Pancreas (tissue), 10 donors: Measurements from ENCODE around the gene ABCD2. TPM values are rescaled to one million over a fixed set of nuclear protein-coding genes. Genes with fewer than 3 reads are reported as not detected.
"Not testable (repeated sequence)": the region's sequence is repeated elsewhere in the genome, so short reads cannot be mapped to it uniquely, and the experiment has no call there.

Experiments used
- ATAC-seq, 4 donors: fragments of 200-7000 bp; cut with Tn5 transposase; one replicate each; pipeline versions ENCODE4 v1.8.0 to v1.9.1; 2020; ENCODE audit warnings: mild to moderate bottlenecking in 4 of 4, moderate library complexity in 4 of 4
- DNase-seq, 6 donors: peaks; one replicate each; pipeline ENCODE4 v3.0.0-alpha.2; 2020
- FAIRE-seq: peaks from 2 replicates; lab custom pipeline; 2012; peaks lifted over from hg19 to GRCh38; lab: Jason Lieb, UNC
- H3K27ac ChIP-seq, 4 donors: fragments of 200-600 bp; sonication (generic); 1 replicate in 3 of 4; 2 replicates in 1 of 4; pipeline versions ENCODE4 v1.5.0 to v1.8.0; 2020
- H3K27me3 ChIP-seq, 4 donors: fragments of 200-600 bp; one replicate each; pipeline ENCODE4 v1.8.0; 2021
- H3K36me3 ChIP-seq, 3 donors: fragments of 200-600 bp; sonication (generic) in 1 of 3; one replicate each; pipeline versions ENCODE4 v1.5.0 to v1.8.0; 2020 to 2021
- H3K4me1 ChIP-seq, 3 donors: fragments of 200-600 bp; one replicate each; pipeline ENCODE4 v1.8.0; 2021
- H3K4me3 ChIP-seq, 4 donors: fragments of 200-600 bp; sonication (generic) in 2 of 4; one replicate each; pipeline versions ENCODE4 v1.5.0 to v1.8.0; 2020 to 2021
- H3K9me3 ChIP-seq, 4 donors: fragments of 200-600 bp; one replicate each; pipeline ENCODE4 v1.8.0; 2021
- CTCF ChIP-seq, 4 donors: fragments of 200-600 bp; sonication (generic) in 3 of 4; IDR thresholded peaks; one replicate each; pipeline versions ENCODE4 v1.5.0 to v1.8.0; 2021; ENCODE audit warnings: antibody characterized with exemption in 4 of 4
- WGBS, 2 donors: extraction: QIAGEN DNeasy Blood & Tissue Kit; methylation state at CpG; one replicate each; pipeline ENCODE4 v1.1.7; 2013; 5-methylcytosine and 5-hydroxymethylcytosine counted together
- intact Hi-C, 3 donors: fragments of 100-400 bp; cut with DNase I; formaldehyde crosslinking; loops; one replicate each; pipeline versions ENCODE4 v1.11.1 to v1.14.2; 2022
- polyA plus RNA-seq, 2 donors: library from polyadenylated mRNA; stranded (reverse); fragments of 200-250 nt; gene quantifications; one replicate each; pipeline ENCODE4 v1.2.3, GENCODE V29; 2013
- total RNA-seq, 6 donors: library from RNA; stranded (reverse); fragmentation: NEBNext Ultra II Directional in 4 of 6; extraction: Animal tissue kit (Norgen Biotek cat#: 25700) in 4 of 6; gene quantifications; one replicate each; pipeline versions ENCODE4 v1.2.1 to v1.2.4, GENCODE V29; 2021 to 2023
- donor health status: healthy with polysubstance abuse.
- donor health status: DM: no; HTN: no; CAD: no; lungs with moderate emphysema.
- donor health status: DM: no; HTN: no; CAD: no.
- donor health status: control.
- donor health status: control.
- donor health status: Bipolar disorder and iron deficiency.
- donor health status: DM: yes; HTN: yes; CAD: no.
- donor health status: DM: no; HTN: no; CAD: no.
- donor health status: DM: no; HTN: no; CAD: no.
- donor health status: DM: yes; HTN: yes; CAD: no.

ABCD2 gene
- total and polyA plus RNA-seq, 8 donors, result 0.03 to 0.38 (median 0.05) TPM; not detected in 1

- ATAC-seq (no peak), DNase-seq (no peak), FAIRE-seq (no peak)
- H3K4me1 ChIP-seq, result no peaks in the 10 kb centered on the region
- intact Hi-C loops, result no loop called here
- H3K27ac ChIP-seq, result no peak overlapping the region
- no peak for TF ChIP-seq CTCF (IDR thresholded peaks at IDR 0.05)
- H3K36me3 ChIP-seq, result no peaks in the 10 kb centered on the region
- no peaks in the 10 kb centered on the region for H3K9me3 ChIP-seq
- H3K27me3 ChIP-seq, result no peaks in the 10 kb centered on the region
- no peak overlapping the region for H3K4me3 ChIP-seq
Measured at GRCh38 chr12:39533951-39534350, 85.7 kb downstream of the ABCD2 start.

- ATAC-seq, result no peak
- Histone ChIP-seq H3K36me3 (no peaks in the 10 kb centered on the region), H3K4me1 (no peaks in the 10 kb centered on the region), H3K9me3 (no peaks in the 10 kb centered on the region), H3K27me3 (no peaks in the 10 kb centered on the region), H3K27ac (no peak overlapping the region), H3K4me3 (no peak overlapping the region)
- DNase-seq, result no peak
- intact Hi-C loops, result no loop called here
- 64 to 79% methylated on average over 4 of the region's 4 CpGs for WGBS, 2 donors
- TF ChIP-seq CTCF (IDR thresholded peaks at IDR 0.05), result no peak
- FAIRE-seq, result no peak
Measured at GRCh38 chr12:39532448-39532847, 87.2 kb downstream of the ABCD2 start.

- Histone ChIP-seq H3K4me1 (no peaks in the 10 kb centered on the region), H3K36me3 (no peaks in the 10 kb centered on the region), H3K9me3 (no peaks in the 10 kb centered on the region), H3K27ac (no peak overlapping the region), H3K4me3 (no peak overlapping the region), H3K27me3 (no peaks in the 10 kb centered on the region)
- intact Hi-C loops, result no loop called here
- 81 to 89% methylated on average over 2 of the region's 2 CpGs for WGBS, 2 donors
- TF ChIP-seq CTCF (IDR thresholded peaks at IDR 0.05), result no peak
- no peak for FAIRE-seq
- DNase-seq, result no peak
- no peak for ATAC-seq
Measured at GRCh38 chr12:39526974-39527373, 92.6 kb downstream of the ABCD2 start.

GRCh38 chr12:39522167-39522566 lies 97.4 kb downstream of the ABCD2 start:
- H3K9me3 ChIP-seq, H3K27me3 ChIP-seq, FAIRE-seq: not testable (repeated sequence)

GRCh38 chr12:39510001-39510400 lies 109.6 kb downstream of the ABCD2 start:
- ATAC-seq (no peak), DNase-seq (peak in 1 of 6 donors; percentile 27), FAIRE-seq (no peak)
- Histone ChIP-seq H3K27ac (no peak overlapping the region), H3K27me3 (no peaks in the 10 kb centered on the region), H3K36me3 (no peaks in the 10 kb centered on the region), H3K4me1 (no peaks in the 10 kb centered on the region), H3K4me3 (no peak overlapping the region), H3K9me3 (no peaks in the 10 kb centered on the region)
- TF ChIP-seq CTCF (IDR thresholded peaks at IDR 0.05), result no peak
- WGBS, 2 donors, result 92 to 98% methylated on average over 1 of the region's 1 CpG
- intact Hi-C loops, result no loop called here

More at GRCh38 chr12:39522167-39522566, 97.4 kb downstream of the ABCD2 start:
- H3K4me1 ChIP-seq, H3K4me3 ChIP-seq, H3K27ac ChIP-seq, H3K36me3 ChIP-seq, DNase-seq, intact Hi-C loops, ATAC-seq: not testable (repeated sequence)

GRCh38 chr12:39505554-39505953 lies 114.0 kb downstream of the ABCD2 start:
- intact Hi-C loops, result no loop called here
- Histone ChIP-seq H3K27me3 (no peaks in the 10 kb centered on the region), H3K4me3 (no peak overlapping the region), H3K4me1 (no peaks in the 10 kb centered on the region), H3K36me3 (no peaks in the 10 kb centered on the region), H3K9me3 (no peaks in the 10 kb centered on the region), H3K27ac (no peak overlapping the region)
- no peak for ATAC-seq
- no peak for FAIRE-seq
- TF ChIP-seq CTCF (IDR thresholded peaks at IDR 0.05), result no peak
- DNase-seq, result no peak
